GM21723 (cell line): ENCODE data around the gene PLK3.
"Not testable (repeated sequence)": the region's sequence is repeated elsewhere in the genome, so short reads cannot be mapped to it uniquely, and the experiment has no call there.

Experiments
- ATAC-seq: cut with Tn5 transposase; IDR thresholded peaks from one replicate; pipeline ENCODE4 v1.9.1; 2021; ENCODE audit warnings: mild to moderate bottlenecking, moderate library complexity; ENCODE audit not compliant: unreplicated experiment

The PLK3 gene

DNA sequence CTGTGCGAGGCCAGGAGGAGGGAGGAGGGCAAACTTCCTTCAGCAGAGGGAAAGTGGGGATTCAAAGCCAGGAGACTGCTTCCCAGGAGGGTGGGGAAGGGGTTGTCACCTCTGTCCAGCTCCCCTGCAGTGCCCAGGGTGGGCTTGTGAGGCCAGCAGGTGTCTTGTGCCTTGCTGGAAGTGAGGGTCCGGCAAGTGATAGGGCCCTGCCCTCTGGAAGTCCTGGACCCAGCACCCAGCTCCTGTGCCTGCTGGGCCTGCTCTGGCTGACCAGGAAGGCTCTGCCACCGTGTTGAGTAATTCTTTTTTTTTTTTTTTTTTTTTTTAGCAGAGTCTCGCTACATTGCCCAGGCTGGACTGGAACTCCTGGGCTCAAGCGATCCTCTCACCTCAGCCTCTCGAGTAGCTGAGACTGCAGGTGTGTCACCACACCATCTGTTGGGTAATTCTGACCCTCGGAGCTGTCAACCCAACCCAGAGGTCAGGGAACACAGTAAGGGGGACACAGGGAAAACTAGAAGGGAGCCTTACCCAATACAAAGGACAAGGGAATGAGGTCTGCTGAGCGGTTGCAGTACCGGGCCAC lies 13.2 kb upstream of the PLK3 start:
- ATAC-seq: no peak

DNA sequence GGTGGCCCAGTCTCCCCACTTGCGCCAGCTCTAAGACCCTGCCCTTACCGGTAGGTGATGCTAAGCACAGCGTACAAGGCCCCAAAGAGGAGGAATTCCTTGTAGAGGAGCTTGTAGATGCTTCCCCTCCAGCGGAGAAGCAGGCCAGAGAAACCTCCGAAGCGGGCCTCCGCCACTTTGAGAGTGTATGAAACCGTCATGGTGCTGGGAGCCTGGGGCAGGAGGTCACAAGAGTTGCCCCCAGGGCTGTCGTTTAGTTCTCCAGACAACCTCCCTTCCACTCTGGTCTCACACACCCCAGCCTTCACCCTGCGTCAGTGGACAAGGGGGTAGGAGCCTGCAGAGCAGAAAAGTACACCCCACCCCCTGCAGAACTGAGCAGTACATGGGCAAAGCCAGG lies 12.7 kb upstream of the PLK3 start:
- ATAC-seq: no peak

GRCh38 chr1:44788120-44788860 lies 11.9 kb upstream of the PLK3 start, which contains the start of gene BEST4:
Gene BEST4, minus strand, starts transcription at chr1:44788170. Its CDS starts 465 bp downstream, at chr1:44787705.
- ATAC-seq: no peak

DNA sequence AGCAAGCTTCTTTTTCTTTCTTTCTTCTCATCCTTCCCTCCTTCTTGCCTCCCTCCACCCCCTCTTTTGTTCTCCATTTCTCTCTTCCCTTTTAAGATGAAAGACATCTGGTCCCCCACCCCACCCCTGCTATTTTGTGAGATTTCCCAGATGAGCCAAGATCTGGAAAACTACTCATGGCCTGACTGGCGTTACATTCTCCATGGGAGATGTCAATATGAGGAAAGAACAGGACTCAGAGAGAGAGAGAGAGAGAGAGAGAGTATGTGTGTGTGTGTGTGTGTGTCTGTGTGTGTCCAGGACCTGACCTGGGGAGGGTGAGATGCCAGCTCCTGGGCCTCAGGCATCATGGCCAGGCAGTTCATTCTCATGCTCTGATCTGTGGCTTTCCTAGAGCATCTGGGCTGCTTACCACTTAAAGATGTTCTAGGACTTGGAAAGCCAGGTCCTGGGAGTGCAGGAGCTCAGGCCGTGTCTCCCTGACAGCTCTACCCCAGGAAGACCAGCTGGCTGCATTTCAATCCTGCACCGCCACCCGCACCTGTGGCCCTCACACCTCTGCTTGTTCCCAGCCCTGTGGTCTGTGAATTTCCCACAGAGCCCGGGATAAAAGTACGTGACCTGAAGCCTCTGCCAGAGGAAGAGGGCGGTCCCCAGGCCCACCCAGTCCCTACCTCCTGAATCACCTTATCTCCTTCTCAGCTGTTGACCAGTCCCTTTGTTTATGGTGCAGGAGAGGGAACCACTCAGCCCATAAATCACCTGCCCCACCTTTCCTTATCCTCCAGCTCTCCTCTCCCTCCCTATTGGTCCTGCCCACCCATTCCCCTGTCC lies 9.0 kb upstream of the PLK3 start:
- ATAC-seq: no peak

DNA sequence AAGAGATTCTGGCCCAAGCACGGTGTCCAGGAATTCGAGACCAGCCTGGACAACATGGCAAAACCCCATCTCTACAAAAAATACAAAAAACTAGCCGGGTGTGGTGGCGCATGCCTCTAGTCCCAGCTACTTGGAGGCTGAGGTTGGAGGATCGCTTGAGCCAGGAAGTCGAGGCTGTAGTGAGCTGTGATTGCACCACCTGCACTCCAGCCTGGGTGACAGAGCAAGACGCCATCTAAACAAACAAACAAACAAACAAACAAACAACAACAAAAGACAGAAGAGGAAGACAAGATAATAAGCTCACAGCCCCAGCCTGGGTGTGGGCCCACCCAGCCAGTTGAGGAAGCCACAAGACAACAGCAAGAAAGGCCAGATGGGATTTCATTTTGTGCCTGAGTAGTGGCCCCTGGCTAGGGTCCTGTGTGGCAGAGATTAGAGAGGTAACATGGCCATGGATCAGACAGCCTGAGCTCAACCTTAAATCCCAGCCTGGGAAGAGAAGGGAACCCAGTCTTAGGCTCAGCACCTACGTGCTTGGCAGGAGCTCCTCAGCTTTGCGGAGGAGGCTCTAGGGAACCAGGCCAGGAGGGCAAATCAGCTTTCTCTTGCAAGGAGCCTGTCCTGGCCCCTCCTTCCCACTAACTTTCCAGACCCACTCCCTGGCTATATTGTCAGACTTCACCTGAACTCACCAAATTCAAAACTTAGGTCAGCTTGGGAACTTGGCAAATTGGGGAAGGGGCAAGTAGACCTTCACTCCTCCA lies 7.3 kb upstream of the PLK3 start:
- no peak for ATAC-seq

- ATAC-seq: not testable (repeated sequence)
Measured at GRCh38 chr1:44797886-44798285, 2.3 kb upstream of the PLK3 start.

- no peak for ATAC-seq
Measured at GRCh38 chr1:44798481-44799365, 1.5 kb upstream of the PLK3 start.

- ATAC-seq: no peak
Measured at GRCh38 chr1:44801491-44802305, 1.5 kb downstream of the PLK3 start.

GRCh38 chr1:44802306-44803061 lies 2.3 kb downstream of the PLK3 start:
- ATAC-seq: no peak

DNA sequence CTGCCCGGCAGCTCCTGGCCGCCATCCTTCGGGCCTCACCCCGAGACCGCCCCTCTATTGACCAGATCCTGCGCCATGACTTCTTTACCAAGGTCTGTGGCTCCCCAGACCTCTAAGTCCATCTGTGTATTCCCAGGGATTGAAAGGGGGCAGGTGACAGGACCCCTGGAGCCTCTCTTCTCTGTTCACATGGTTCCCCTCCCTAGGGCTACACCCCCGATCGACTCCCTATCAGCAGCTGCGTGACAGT lies 2.8 kb downstream of the PLK3 start:
- ATAC-seq: no peak

DNA sequence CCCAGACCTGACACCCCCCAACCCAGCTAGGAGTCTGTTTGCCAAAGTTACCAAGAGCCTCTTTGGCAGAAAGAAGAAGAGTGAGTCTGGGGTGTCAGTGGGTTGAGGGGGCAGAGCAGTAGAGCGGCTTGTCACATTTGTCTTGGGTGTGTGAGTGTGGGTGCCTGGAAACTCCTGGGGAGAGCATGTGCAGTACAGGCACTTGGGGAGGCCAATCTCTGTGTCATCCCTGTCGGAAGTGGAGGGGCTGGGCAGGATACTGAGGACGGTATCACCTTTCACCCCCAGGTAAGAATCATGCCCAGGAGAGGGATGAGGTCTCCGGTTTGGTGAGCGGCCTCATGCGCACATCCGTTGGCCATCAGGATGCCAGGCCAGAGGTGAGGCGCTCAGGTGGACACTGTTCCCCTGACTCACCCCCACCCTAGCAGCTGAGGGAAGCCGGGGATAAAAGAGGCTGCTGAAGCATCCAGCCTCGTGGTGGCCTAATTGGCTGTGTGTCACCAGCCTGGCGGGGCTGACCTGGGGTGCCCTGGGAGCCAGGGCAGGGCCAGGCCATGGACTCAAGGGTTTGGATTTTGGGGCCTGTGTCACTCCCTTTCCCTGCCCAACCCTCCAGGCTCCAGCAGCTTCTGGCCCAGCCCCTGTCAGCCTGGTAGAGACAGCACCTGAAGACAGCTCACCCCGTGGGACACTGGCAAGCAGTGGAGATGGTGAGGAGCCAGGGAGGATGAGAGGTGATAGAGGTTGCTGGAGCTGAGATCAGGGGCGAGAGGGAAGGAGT lies 3.3 kb downstream of the PLK3 start:
- ATAC-seq: no peak

DNA sequence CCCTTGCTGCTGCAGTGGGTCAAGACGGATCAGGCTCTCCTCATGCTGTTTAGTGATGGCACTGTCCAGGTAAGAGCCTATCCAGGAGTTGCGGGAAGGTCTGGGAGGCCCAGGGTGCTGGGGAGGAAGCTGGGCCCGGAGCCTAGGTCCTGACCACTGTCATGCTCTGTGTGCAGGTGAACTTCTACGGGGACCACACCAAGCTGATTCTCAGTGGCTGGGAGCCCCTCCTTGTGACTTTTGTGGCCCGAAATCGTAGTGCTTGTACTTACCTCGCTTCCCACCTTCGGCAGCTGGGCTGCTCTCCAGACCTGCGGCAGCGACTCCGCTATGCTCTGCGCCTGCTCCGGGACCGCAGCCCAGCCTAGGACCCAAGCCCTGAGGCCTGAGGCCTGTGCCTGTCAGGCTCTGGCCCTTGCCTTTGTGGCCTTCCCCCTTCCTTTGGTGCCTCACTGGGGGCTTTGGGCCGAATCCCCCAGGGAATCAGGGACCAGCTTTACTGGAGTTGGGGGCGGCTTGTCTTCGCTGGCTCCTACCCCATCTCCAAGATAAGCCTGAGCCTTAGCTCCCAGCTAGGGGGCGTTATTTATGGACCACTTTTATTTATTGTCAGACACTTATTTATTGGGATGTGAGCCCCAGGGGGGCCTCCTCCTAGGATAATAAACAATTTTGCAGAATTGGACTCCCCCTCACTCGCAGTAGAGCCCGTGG lies 5.3 kb downstream of the PLK3 start:
- ATAC-seq: no peak

- ATAC-seq: no peak
Measured at GRCh38 chr1:44806025-44806703, 6.0 kb downstream of the PLK3 start.

DNA sequence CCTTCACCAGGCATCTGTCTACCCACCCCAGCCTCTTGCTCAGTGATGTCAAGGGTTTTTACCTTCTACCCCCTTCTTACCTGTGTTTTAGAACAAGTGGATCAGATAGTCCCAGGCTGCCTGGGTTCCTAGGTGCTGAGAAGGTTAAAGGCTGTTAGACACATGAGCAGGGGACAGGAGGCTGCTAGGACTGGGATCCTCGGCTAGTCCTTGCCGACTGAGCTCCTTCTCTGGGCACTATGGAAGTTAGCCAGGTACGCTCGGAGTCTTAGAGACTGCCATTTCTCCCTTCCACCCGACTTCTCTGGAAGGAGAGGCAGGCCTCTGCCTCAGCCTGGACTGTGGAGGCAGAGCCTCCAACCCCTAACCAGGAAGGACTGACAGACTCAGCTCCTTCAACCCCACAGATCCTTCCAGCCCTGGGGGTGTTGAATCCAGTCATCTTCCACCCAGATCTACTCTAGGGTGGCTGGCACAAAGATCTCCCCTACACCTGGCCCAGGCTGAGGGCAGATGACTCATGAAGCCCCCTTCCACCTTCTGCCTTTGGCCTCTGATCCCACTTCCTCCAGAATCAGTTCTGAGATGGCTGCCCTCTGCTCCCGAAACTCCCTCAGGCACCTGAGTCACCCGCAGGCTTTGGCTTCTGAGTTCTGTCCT lies 6.7 kb downstream of the PLK3 start, which contains the start of gene DYNLT4:
Gene DYNLT4, minus strand, starts transcription at position 648 of the 660 bp plus-strand sequence. CDS start 683 bp downstream, outside the sequence.
- peak; percentile 1 for ATAC-seq

DNA sequence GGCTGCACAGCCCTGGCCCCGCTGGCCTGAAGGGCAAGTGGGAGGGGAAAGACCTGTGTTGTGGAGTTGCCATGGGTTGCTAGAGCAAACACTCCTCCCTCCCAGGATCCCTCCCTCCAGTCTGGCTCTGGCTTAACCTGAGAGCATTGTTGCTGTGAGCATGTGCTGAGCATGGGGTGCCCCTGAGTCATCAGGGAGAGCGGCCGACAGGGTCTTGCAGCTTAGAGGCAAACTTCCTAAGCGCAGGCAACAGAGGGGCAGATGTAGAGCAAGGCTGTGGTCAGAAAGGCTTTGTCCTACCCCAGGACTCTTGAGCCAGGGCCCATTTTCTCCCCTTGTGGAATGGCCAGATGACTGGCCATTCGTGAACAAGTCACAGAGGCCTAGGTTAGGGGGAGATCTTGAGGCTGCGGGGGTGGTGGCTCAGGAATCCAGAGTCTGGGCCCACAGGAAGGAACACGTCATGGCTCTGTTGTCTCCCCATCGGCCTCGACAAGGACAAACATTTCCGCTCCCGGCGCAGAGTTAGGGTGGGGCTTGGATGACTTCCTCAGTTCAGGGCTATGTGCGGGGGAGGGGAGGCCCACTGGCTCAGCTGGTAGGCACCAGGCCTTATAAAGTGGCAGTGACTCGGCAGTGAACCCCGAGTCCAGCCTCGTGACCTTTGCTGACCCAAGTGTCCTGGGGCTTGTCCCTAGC lies 7.3 kb downstream of the PLK3 start:
- peak; percentile 37 for ATAC-seq
